ENCODE results near the gene PTGR2. TPM values are rescaled to one million over a fixed set of nuclear protein-coding genes. Genes with fewer than 3 reads are reported as not detected.
"Not testable (repeated sequence)": the region's sequence is repeated elsewhere in the genome, so short reads cannot be mapped to it uniquely, and the experiment has no call there.

The PTGR2 gene
- total RNA-seq, 2 experiments from 2014 or later: 2.3 to 2.8 TPM

- POLR2A ChIA-PET: no interaction called here
- Mint-ChIP-seq H3K9me3 (no peaks in the 10 kb centered on the region), H3K4me1 (no peaks in the 10 kb centered on the region), H3K4me3 (no peak overlapping the region), H3K27me3 (no peaks in the 10 kb centered on the region), H3K36me3 (ENCODE audit: low read depth) (no peaks in the 10 kb centered on the region), H3K27ac (no peak overlapping the region)
- no peak for DNase-seq
- CTCF ChIA-PET: no interaction called here
Measured at GRCh38 chr14:73873660-73874059, 22.0 kb downstream of the PTGR2 start.

DNA sequence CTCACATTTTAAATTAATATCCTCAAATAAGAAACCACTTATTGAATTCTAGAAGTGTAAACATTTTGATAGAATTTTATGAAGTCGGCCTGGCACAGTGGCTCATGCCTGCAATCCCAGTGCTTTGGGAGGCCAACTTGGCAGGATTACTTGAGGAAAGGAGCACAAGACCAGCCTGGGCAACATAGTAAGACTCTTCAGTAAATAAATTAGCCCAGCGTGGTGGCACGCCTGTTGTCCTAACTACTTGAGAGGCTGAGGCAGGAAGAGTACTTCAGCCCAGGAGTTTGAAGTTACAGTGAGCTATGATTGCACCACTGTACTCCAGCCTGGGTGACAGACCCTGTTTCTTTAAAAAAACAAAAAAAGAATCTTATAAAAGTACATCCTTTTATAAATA lies 26.2 kb downstream of the PTGR2 start:
- CTCF ChIA-PET: no interaction called here
- H3K36me3 Mint-ChIP-seq (ENCODE audit: low read depth): no peaks in the 10 kb centered on the region
- H3K27ac Mint-ChIP-seq: no peak overlapping the region
- POLR2A ChIA-PET: interaction anchor here (1.2 kb wide), 1 partner anchor 10 kb away, joined by 3 read pairs; no protein-coding TSS in a partner anchor
- no peak for DNase-seq
- H3K4me3 Mint-ChIP-seq: no peak overlapping the region
- no peaks in the 10 kb centered on the region for H3K9me3 Mint-ChIP-seq
- H3K27me3 Mint-ChIP-seq: no peaks in the 10 kb centered on the region
- peaks cover 4% of the 10 kb centered on the region for H3K4me1 Mint-ChIP-seq

DNA sequence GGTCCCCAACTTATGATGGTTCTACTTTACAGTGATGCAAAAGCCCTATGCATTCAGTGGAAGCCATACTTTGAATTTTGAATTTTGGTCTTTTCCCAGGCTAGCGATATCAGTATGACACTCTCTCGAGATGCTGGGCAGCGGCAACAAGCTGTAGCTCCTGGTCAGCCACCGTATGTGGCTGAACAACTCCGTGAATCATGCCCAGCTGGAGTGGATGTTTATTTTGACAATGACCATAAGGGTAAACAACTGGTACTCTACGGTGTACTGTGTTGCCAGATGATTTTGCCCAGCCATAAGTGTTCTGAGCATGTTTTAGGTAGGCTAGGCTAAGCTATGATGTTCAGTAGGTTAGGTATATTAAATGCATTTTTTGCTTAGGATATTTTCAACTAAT lies 26.8 kb downstream of the PTGR2 start:
- no peak for DNase-seq
- POLR2A ChIA-PET: interaction anchor here (1.2 kb wide), 1 partner anchor 10 kb away, joined by 3 read pairs; no protein-coding TSS in a partner anchor
- Mint-ChIP-seq H3K27ac (no peak overlapping the region), H3K27me3 (no peaks in the 10 kb centered on the region), H3K9me3 (no peaks in the 10 kb centered on the region), H3K4me3 (no peak overlapping the region), H3K4me1 (peaks cover 4% of the 10 kb centered on the region), H3K36me3 (ENCODE audit: low read depth) (no peaks in the 10 kb centered on the region)
- CTCF ChIA-PET: no interaction called here

GRCh38 chr14:73879027-73879426 lies 27.4 kb downstream of the PTGR2 start:
- Mint-ChIP-seq H3K36me3 (ENCODE audit: low read depth) (no peaks in the 10 kb centered on the region), H3K27ac (no peak overlapping the region), H3K4me1 (peaks cover 4% of the 10 kb centered on the region), H3K9me3 (no peaks in the 10 kb centered on the region), H3K4me3 (no peak overlapping the region), H3K27me3 (no peaks in the 10 kb centered on the region)
- ChIA-PET POLR2A (interaction anchor here (1.2 kb wide), 1 partner anchor 9 kb away, joined by 3 read pairs; no protein-coding TSS in a partner anchor), CTCF (no interaction called here)
- DNase-seq: no peak

DNA sequence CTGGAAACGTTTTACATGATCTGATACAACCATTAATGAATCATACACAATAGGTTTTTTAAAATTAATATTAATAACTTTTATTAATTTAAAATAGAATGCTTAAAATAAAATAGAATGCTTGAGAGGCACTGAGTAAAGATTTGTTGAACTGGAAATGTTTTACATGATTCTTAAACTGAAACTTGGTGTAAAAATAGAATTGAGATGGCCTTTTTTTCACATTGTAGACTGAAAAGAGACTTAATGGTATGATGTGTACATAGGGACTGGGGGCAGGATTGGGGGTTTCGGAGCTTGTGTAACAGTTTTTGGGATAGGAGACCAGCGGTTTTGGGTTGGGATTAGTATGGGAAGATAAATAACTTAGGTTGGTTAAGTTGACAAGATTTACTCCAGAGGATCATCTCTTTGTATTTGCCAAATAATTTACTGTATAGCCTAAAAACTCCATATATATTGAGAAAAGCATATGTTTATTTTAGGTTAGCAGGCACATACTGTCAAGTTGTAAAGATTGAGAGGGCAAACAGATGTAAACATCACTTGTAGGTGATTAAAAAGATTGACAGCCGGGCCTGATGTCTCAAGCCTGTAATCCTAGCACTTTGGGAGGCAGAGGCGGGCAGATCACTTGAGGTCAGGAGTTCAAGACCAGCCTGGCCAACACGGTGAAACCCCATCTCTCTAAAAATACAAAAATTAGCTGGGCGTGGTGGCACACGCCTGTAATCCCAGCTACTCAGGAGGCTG lies 33.0 kb downstream of the PTGR2 start:
- ChIA-PET POLR2A (no interaction called here), CTCF (no interaction called here)
- H3K27ac Mint-ChIP-seq: peak overlapping the region; percentile 94
- H3K36me3 Mint-ChIP-seq (ENCODE audit: low read depth): peaks cover 16% of the 10 kb centered on the region
- H3K27me3 Mint-ChIP-seq: no peaks in the 10 kb centered on the region
- H3K4me3 Mint-ChIP-seq: peak overlapping the region; percentile 96
- H3K9me3 Mint-ChIP-seq: no peaks in the 10 kb centered on the region
- no peak for DNase-seq
- peaks cover 46% of the 10 kb centered on the region for H3K4me1 Mint-ChIP-seq

- peak within 1 kb of the TSS; percentile 94 for H3K27ac Mint-ChIP-seq
- H3K36me3 Mint-ChIP-seq (ENCODE audit: low read depth): peaks cover 17% of the 10 kb centered on the region
- H3K9me3 Mint-ChIP-seq: no peaks in the 10 kb centered on the region
- peak; percentile 88 for DNase-seq
- ChIA-PET CTCF (interaction anchor here (0.8 to 1.7 kb wide), 5 partner anchors 8 to 100 kb away, joined by 3 to 6 read pairs (median 3); partner anchors contain the start of genes COQ6 and FAM161B), POLR2A (interaction anchor here (0.7 to 3.2 kb wide), 27 partner anchors 10 to 396 kb away, joined by 3 to 35 read pairs (median 4); partner anchors contain the start of genes BBOF1, COQ6, ENTPD5 and FAM161B)
- no peaks in the 10 kb centered on the region for H3K27me3 Mint-ChIP-seq
- H3K4me1 Mint-ChIP-seq: peaks cover 51% of the 10 kb centered on the region
- H3K4me3 Mint-ChIP-seq: peak within 1 kb of the TSS; percentile 96
Measured at GRCh38 chr14:73886449-73887317, 35.1 kb downstream of the PTGR2 start, which contains the start of gene ZNF410. Gene ZNF410, plus strand, starts transcription at chr14:73886859. Its CDS starts 5,317 bp downstream, at chr14:73892176.

DNA sequence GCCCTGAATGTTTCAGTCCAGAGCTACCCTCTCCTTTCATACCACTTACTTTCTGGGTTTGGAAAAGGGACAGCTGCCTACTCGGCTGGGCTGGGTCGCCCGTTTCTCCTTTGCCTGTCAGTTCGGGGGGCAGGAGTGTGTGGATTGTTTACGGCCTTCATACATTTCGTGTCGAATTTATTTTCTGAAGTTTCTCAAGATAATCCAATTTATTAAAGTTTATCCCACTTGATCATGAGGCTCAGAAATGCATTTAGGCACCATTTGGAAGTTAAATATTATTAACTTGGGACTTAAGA lies 35.6 kb downstream of the PTGR2 start:
- POLR2A ChIA-PET: interaction anchor here (0.8 to 3.2 kb wide), 18 partner anchors 9 to 396 kb away, joined by 3 to 35 read pairs (median 4); partner anchors contain the start of genes BBOF1, ENTPD5, PNMA1 and PTGR2
- DNase-seq: no peak
- Mint-ChIP-seq H3K9me3 (no peaks in the 10 kb centered on the region), H3K27ac (peak overlapping the region; percentile 94), H3K36me3 (ENCODE audit: low read depth) (peaks cover 22% of the 10 kb centered on the region), H3K27me3 (no peaks in the 10 kb centered on the region), H3K4me1 (peaks cover 55% of the 10 kb centered on the region), H3K4me3 (peak overlapping the region; percentile 96)
- CTCF ChIA-PET: interaction anchor here (1.1 to 1.7 kb wide), 2 partner anchors 35 to 101 kb away, joined by 3 to 4 read pairs; no protein-coding TSS in a partner anchor

DNA sequence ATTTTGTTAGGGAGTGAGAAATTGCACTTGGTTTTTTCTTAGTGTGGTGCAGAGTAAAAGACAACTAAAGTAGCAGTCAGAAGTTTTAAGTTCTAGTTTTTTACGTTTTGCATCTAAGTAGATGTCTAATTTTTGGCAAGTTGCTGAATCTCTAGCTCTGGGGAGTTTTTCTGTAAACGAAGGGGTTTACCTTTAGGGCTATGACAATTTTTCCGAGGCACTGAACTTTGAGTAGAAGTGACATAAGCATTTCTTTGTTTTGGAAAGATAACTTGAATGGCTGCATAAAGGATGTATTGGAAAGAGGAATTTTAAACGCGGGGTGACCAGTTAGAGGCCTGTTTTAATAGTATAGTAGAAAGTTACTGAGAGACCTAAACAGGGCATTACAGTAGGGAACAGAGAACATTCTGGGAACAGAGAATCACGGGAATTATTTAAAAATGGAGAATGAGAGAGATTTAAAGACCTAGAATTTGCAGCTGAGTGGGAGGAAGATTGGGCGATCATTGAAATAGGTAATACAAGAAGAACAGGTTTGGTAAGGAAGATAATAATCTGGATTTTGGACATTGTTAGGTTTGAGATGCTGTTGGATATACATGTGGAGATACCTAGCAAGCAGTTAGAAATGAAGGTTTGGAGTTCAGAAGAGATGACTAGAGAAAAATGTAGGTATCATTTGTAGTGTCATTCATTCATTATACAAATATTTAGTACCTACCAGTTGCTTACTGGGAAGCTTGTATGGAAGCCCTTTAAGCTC lies 36.2 kb downstream of the PTGR2 start:
- DNase-seq: no peak
- CTCF ChIA-PET: interaction anchor here (1.1 to 1.5 kb wide), 2 partner anchors 36 to 128 kb away, joined by 3 to 4 read pairs; a partner anchor contains a TSS
- Mint-ChIP-seq H3K9me3 (no peaks in the 10 kb centered on the region), H3K36me3 (ENCODE audit: low read depth) (peaks cover 22% of the 10 kb centered on the region), H3K4me1 (peaks cover 55% of the 10 kb centered on the region), H3K27ac (peak overlapping the region; percentile 94), H3K27me3 (no peaks in the 10 kb centered on the region), H3K4me3 (peak overlapping the region; percentile 96)
- POLR2A ChIA-PET: interaction anchor here (1.0 to 3.2 kb wide), 11 partner anchors 8 to 397 kb away, joined by 3 to 35 read pairs (median 6); partner anchors contain the start of genes PNMA1, PTGR2 and RIOX1

DNA sequence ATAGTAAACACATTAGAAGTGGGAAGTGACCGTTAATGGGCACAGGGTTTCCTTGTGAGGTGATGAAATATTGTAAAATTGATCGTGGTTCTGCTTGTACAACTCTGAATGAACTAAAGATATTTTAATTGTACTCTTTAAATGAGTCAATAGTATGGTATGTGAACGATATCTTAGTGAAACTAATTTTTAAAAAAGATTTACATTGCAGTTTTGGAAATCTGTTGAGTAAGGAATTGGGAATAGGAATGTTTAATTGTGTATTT lies 36.8 kb downstream of the PTGR2 start:
- DNase-seq: no peak
- no peaks in the 10 kb centered on the region for H3K27me3 Mint-ChIP-seq
- peaks cover 22% of the 10 kb centered on the region for H3K36me3 Mint-ChIP-seq (ENCODE audit: low read depth)
- ChIA-PET CTCF (interaction anchor here (1.5 kb wide), 1 partner anchor 128 kb away, joined by 4 read pairs; a partner anchor contains a TSS), POLR2A (interaction anchor here (1.2 to 3.2 kb wide), 6 partner anchors 8 to 130 kb away, joined by 3 to 35 read pairs (median 22); partner anchors contain the start of gene PTGR2)
- H3K27ac Mint-ChIP-seq: peak overlapping the region; percentile 94
- H3K4me3 Mint-ChIP-seq: peak overlapping the region; percentile 96
- H3K4me1 Mint-ChIP-seq: peaks cover 55% of the 10 kb centered on the region
- H3K9me3 Mint-ChIP-seq: no peaks in the 10 kb centered on the region

GRCh38 chr14:73888971-73889370 lies 37.3 kb downstream of the PTGR2 start:
- Mint-ChIP-seq H3K27ac (peak overlapping the region; percentile 7), H3K36me3 (ENCODE audit: low read depth) (peaks cover 26% of the 10 kb centered on the region), H3K27me3 (no peaks in the 10 kb centered on the region), H3K4me3 (peak overlapping the region; percentile 96), H3K9me3 (no peaks in the 10 kb centered on the region), H3K4me1 (peaks cover 57% of the 10 kb centered on the region)
- CTCF ChIA-PET: interaction anchor here (1.5 kb wide), 1 partner anchor 129 kb away, joined by 4 read pairs; a partner anchor contains a TSS
- no peak for DNase-seq
- POLR2A ChIA-PET: no interaction called here

- peaks cover 57% of the 10 kb centered on the region for H3K4me1 Mint-ChIP-seq
Measured at GRCh38 chr14:73889376-73889775, 37.7 kb downstream of the PTGR2 start.

DNA sequence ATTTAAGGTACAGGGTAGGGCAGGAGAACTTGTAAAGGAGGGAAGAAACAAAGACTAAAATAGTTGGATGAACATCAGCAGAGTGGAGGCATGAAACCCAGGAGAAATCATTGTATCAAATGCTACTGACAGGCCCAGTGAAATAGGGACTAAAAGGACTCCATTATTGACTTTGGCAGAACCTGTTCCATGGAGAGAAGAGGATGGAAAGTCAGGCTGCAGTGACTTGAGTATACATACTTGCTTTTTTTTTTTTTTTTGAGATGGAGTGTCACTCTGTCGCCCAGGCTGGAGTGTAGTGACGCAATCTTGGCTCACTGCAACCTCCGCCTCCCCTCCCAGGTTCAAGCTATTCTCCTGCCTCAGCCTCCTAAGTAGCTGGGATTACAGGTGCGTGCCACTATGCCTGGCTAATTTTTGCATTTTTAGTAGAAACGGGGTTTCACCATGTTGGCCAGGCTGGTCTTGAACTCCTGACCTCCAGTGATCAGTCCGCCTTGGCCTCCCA lies 42.6 kb downstream of the PTGR2 start:
- Mint-ChIP-seq H3K4me1 (peaks cover 30% of the 10 kb centered on the region), H3K27ac (peak overlapping the region; percentile 2), H3K36me3 (ENCODE audit: low read depth) (peaks cover 50% of the 10 kb centered on the region)
- POLR2A ChIA-PET, H3K4me3 Mint-ChIP-seq, H3K9me3 Mint-ChIP-seq, H3K27me3 Mint-ChIP-seq, DNase-seq: not testable (repeated sequence)
- CTCF ChIA-PET: interaction anchor here (1.0 kb wide), 1 partner anchor 8 kb away, joined by 3 read pairs; no protein-coding TSS in a partner anchor

More at GRCh38 chr14:73889376-73889775, 37.7 kb downstream of the PTGR2 start:
- no peak for DNase-seq
- H3K27ac Mint-ChIP-seq: no peak overlapping the region
- H3K27me3 Mint-ChIP-seq: no peaks in the 10 kb centered on the region
- H3K36me3 Mint-ChIP-seq (ENCODE audit: low read depth): peaks cover 29% of the 10 kb centered on the region
- POLR2A ChIA-PET: no interaction called here
- H3K4me3 Mint-ChIP-seq: no peak overlapping the region
- no peaks in the 10 kb centered on the region for H3K9me3 Mint-ChIP-seq
- CTCF ChIA-PET: no interaction called here

All from activated CD4-positive, alpha-beta memory T cell treated with anti-CD3 and anti-CD28 coated beads, Interleukin-2, amount 10 ng/mL, durations not matched to agents 7 days and 5 days (primary cell).